K562 (cell line): ENCODE data around the gene CAPZA1. TPM values are rescaled to one million over a fixed set of nuclear protein-coding genes. Genes with fewer than 3 reads are reported as not detected.

Experiments used
- ATAC-seq: fragments of 200-7000 bp; cut with Tn5 transposase; 3 replicates; pipeline ENCODE4 v1.9.1; 2020; ENCODE audit warnings: moderate library complexity
- BruUV-seq: library from RNA; stranded (reverse); fragments of 400-500 nt; replicated peaks from 2 replicates; lab custom pipeline; 2021; lab: Mats Ljungman, UMichigan
- CTCF ChIA-PET: fragments of 300-600 bp; formaldehyde crosslinking; extraction: SDS; loops from one replicate; lab custom pipeline; 2021; ENCODE audit warnings: low intra/inter-chr PET ratio; lab: Yijun Ruan, JAX
- POLR2A ChIA-PET: fragments of 300-600, 350-650 bp; sonication (Branson Sonifier 250); formaldehyde crosslinking; extraction: SDS; loops from one replicate; lab custom pipeline; 2021; ENCODE audit warnings: antibody characterized with exemption, inconsistent platforms; lab: Yijun Ruan, JAX
- DNase-seq, 4 experiments: peaks; one replicate each; pipeline versions ENCODE4 v3.0.0 to v3.0.0-alpha.2; 2011 to 2018; ENCODE audit warnings: low spot score in 3 of 4, mixed read lengths in 3 of 4; ENCODE audit errors: extremely low read depth in 1 of 4
- FAIRE-seq: peaks from 2 replicates; lab custom pipeline; 2011; peaks lifted over from hg19 to GRCh38; lab: Jason Lieb, UNC
- H2AFZ ChIP-seq: 2 replicates; pipeline ENCODE4 v1.6.0; 2011; ENCODE audit warnings: low read depth, low read length, control low read depth, inconsistent platforms
- H3K27ac ChIP-seq: fragments of 200-600 bp; 3 replicates; pipeline ENCODE4 v1.8.0; 2011; ENCODE audit warnings: low read depth, mild to moderate bottlenecking, control low read depth, inconsistent platforms, low read length, moderate library complexity, mixed read lengths; ENCODE audit errors: extremely low read depth
- H3K27me3 ChIP-seq, 2 experiments: fragments of 300-600 bp in 1 of 2; 2 replicates in 1 of 2; 3 replicates in 1 of 2; pipeline versions ENCODE4 v1.6.0 to v1.8.0; 2011; ENCODE audit warnings: inconsistent platforms in 2 of 2, low read length in 2 of 2, mild to moderate bottlenecking in 1 of 2, mixed read lengths in 1 of 2, moderate library complexity in 1 of 2; ENCODE audit not compliant: control insufficient read depth in 2 of 2, insufficient read depth in 2 of 2
- H3K36me3 ChIP-seq: fragments of 300-600 bp; 3 replicates; pipeline ENCODE4 v1.8.0; 2011; ENCODE audit warnings: mild to moderate bottlenecking, low read length, inconsistent platforms; ENCODE audit not compliant: control insufficient read depth, insufficient read depth
- H3K4me1 ChIP-seq, 2 experiments: fragments of 200-600 bp in 1 of 2; replicated peaks in 1 of 2; 2 replicates in 1 of 2; 3 replicates in 1 of 2; pipeline versions ENCODE4 v1.5.1 to v1.8.0; 2011; ENCODE audit warnings: inconsistent platforms in 2 of 2, low read length in 2 of 2, mild to moderate bottlenecking in 1 of 2, mixed read lengths in 1 of 2, moderate library complexity in 1 of 2; ENCODE audit not compliant: control insufficient read depth in 2 of 2, insufficient read depth in 2 of 2
- H3K4me2 ChIP-seq: 2 replicates; pipeline ENCODE4 v1.6.1; 2011; ENCODE audit warnings: low read length, control low read depth, inconsistent platforms, mixed read lengths; ENCODE audit not compliant: insufficient read depth
- H3K4me3 ChIP-seq: fragments of 200-600 bp; sonication (generic), shearing (Covaris generic); 2 replicates; pipeline ENCODE4 v1.5.1; 2016; ENCODE audit warnings: control low read depth, inconsistent platforms
- H3K79me2 ChIP-seq: fragments of 200-600 bp; 3 replicates; pipeline ENCODE4 v1.8.0; 2011; ENCODE audit warnings: low read length, inconsistent platforms; ENCODE audit not compliant: control insufficient read depth, insufficient read depth
- H3K9ac ChIP-seq, 2 experiments: 2 replicates each; pipeline versions ENCODE4 v1.6.0 to v1.6.1; 2011; ENCODE audit warnings: low read depth in 2 of 2, low read length in 2 of 2, control low read depth in 1 of 2, inconsistent platforms in 1 of 2, mild to moderate bottlenecking in 1 of 2, mixed read lengths in 1 of 2; ENCODE audit not compliant: insufficient read depth in 1 of 2
- H3K9me1 ChIP-seq: one replicate; pipeline ENCODE4 v1.6.0; 2011; ENCODE audit warnings: inconsistent platforms, mild to moderate bottlenecking, low read length, moderate library complexity; ENCODE audit not compliant: control insufficient read depth, insufficient read depth
- H3K9me3 ChIP-seq: replicated peaks from 2 replicates; pipeline ENCODE4 v1.5.1; 2011; ENCODE audit warnings: low read depth, low read length, inconsistent platforms; ENCODE audit not compliant: control insufficient read depth, insufficient read depth
- H4K20me1 ChIP-seq: replicated peaks from 2 replicates; pipeline ENCODE4 v1.6.1; 2011; ENCODE audit warnings: low read length, inconsistent platforms, mixed read lengths; ENCODE audit not compliant: control insufficient read depth, insufficient read depth
- MEF2A ChIP-seq: IDR thresholded peaks from 2 replicates; pipeline ENCODE4 v1.6.1; 2011; ENCODE audit warnings: low read depth, mild to moderate bottlenecking, low read length, moderate library complexity; ENCODE audit not compliant: control insufficient read depth
- SMAD4 ChIP-seq: fragments of 250-450 bp; sonication (Bioruptor Pico); conservative IDR thresholded peaks from 2 replicates; pipeline ENCODE4 v1.8.0; 2021; ENCODE audit warnings: inconsistent platforms, mild to moderate bottlenecking, moderate library complexity
- TCF7 ChIP-seq: sonication (generic); IDR thresholded peaks from 2 replicates; pipeline ENCODE4 v1.6.1; 2016; ENCODE audit warnings: antibody characterized with exemption, borderline replicate concordance
- U2AF2 ChIP-seq: fragments of 200-400 bp; formaldehyde crosslinking; optimal IDR thresholded peaks from 2 replicates; pipeline ENCODE3; 2017; ENCODE audit warnings: low read depth, mild to moderate bottlenecking, low read length
- ZC3H8 ChIP-seq: fragments of 450-650 bp; IDR thresholded peaks from 2 replicates; pipeline ENCODE4 v1.6.1; 2017
- ZNF354B ChIP-seq: fragments of 250-450 bp; sonication (Bioruptor Pico); IDR thresholded peaks from 2 replicates; pipeline ENCODE4 v1.4.0; 2020
- ZNF589 ChIP-seq: fragments of 200-800 bp; sonication (Bioruptor generic); IDR thresholded peaks from 2 replicates; pipeline ENCODE4 v1.6.1; 2016; ENCODE audit warnings: low read depth, missing genetic modification characterization, missing compliant biosample characterization
- ZSCAN32 ChIP-seq: fragments of 450-650 bp; formaldehyde crosslinking; IDR thresholded peaks from 2 replicates; pipeline ENCODE4 v1.4.0; 2020; ENCODE audit warnings: mild to moderate bottlenecking, moderate library complexity
- WGBS: fragments of 100-300 bp; shearing (Covaris generic); methylation state at CpG from one replicate; pipeline ENCODE4 v1.1.6; 2016; ENCODE audit warnings: low coverage, mixed read lengths; ENCODE audit not compliant: insufficient coverage; ENCODE audit errors: missing lambda C conversion rate; 5-methylcytosine and 5-hydroxymethylcytosine counted together
- in situ Hi-C: fragments of 300-500 bp; cut with MboI; formaldehyde crosslinking; loops from 4 replicates; pipeline ENCODE4 v1.15.0; 2018; ENCODE audit warnings: inconsistent platforms, mixed read lengths
- intact Hi-C: fragments of 100-400 bp; cut with micrococcal nuclease; formaldehyde crosslinking; loops from 2 replicates; pipeline ENCODE4 v1.14.2; 2022
- polyA plus RNA-seq, 8 experiments: library from polyadenylated mRNA; depleted of rRNA in 4 of 8; stranded (reverse) in 5 of 8; unstranded in 3 of 8; fragments of >200 nt; fragmentation: Nextera tagmentation in 2 of 8; fragmentation: Illumina TruSeq in 1 of 8; extraction: Ambion mirVana in 2 of 8; extraction: Trizol in 1 of 8; gene quantifications; 2 replicates each; pipeline versions ENCODE4 v1.2.1 to v1.2.3, GENCODE V29; 2011 to 2014; ENCODE audit warnings: inconsistent platforms in 1 of 8, missing spikeins in 1 of 8
- total RNA-seq, 7 experiments: library from RNA; depleted of rRNA in 6 of 7; stranded (reverse); fragments of >200 nt in 6 of 7; fragmentation: Illumina TruSeq in 2 of 7; extraction: Trizol in 2 of 7; gene quantifications; 2 replicates each; pipeline versions ENCODE4 v1.2.1 to v1.2.3, GENCODE V29; 2011 to 2021; ENCODE audit warnings: low replicate concordance in 1 of 7
- TF ChIP-seq, protein P1 (sequence below): sonication (generic); formaldehyde crosslinking; IDR thresholded peaks from 2 replicates; pipeline ENCODE4 v1.8.0; 2023; ENCODE audit warnings: mild to moderate bottlenecking, missing genetic modification reagents
- TF ChIP-seq, protein P2 (sequence below), 3 experiments: IDR thresholded peaks in 2 of 3; conservative IDR thresholded peaks in 1 of 3; 2 replicates each; pipeline ENCODE4 v1.5.1; 2011 to 2012; ENCODE audit warnings: low read length in 3 of 3, mild to moderate bottlenecking in 3 of 3, control low read depth in 2 of 3, improper control_type of control experiment in 1 of 3, inconsistent platforms in 1 of 3, low read depth in 1 of 3, mixed read lengths in 1 of 3, moderate library complexity in 1 of 3; ENCODE audit not compliant: insufficient read depth in 2 of 3

CAPZA1 gene
- total and polyA plus RNA-seq, 9 of the 15 experiments (the other 6 are each of a cell fraction or from before 2014, with no cell fraction given): 237 to 1,020 (median 306) TPM

DNA sequence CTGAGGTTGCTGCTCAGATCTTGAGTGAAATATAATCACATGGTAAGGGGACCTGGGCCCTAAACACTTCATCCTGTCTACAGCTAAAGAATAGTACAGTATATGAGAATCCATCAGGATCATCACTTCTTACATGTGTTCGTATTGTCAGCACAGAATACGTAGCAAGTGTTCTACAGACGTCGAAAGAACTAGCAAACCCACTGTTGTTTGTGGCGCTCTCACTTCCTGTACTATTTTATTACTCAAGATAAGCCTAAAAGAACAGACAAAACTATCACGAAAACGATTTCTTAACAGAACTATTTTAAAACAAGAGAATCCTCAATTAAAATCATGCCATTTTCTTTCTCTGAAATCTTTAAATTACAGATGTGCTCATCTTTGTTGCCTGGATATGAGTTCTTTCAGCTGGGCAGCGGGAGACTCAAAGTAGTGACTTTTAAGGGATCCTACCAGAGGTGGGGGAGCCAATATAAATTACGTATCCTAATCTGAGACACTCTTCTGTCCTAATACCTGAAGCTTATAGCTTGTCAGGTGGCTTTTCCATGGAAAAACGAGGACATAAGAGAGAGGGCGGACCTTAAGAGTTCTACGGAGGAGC lies 1.4 kb upstream of the CAPZA1 start:
- ChIA-PET CTCF (no interaction called here), POLR2A (interaction anchor here (0.6 to 2.9 kb wide), 20 partner anchors 9 to 429 kb away, joined by 3 to 24 read pairs (median 4); no protein-coding TSS in a partner anchor)
- in situ Hi-C loops: loop anchor here (5.0 kb wide), 3 partner anchors 89 to 226 kb away; partner anchors contain the start of gene RHOC
- intact Hi-C loops: loop anchor here (5.0 kb wide), 1 partner anchor 156 kb away; no protein-coding TSS in a partner anchor
- under 1% methylated on average over 12 of the region's 12 CpGs for WGBS
- peak overlapping the region; percentile 94 to 99 for H3K9ac ChIP-seq
- peak overlapping the region; percentile 82 for H2AFZ ChIP-seq
- H3K79me2 ChIP-seq: peaks cover 65% of the 10 kb centered on the region
- H3K4me2 ChIP-seq: peak overlapping the region; percentile 97
- ATAC-seq (no peak), DNase-seq (peak in 2 of 4 experiments; percentile 29 to 58), FAIRE-seq (peak; percentile 68)
- no peaks in the 10 kb centered on the region for H3K27me3 ChIP-seq
- H3K36me3 ChIP-seq: peaks cover 39% of the 10 kb centered on the region
- peak overlapping the region; percentile 99 for H3K27ac ChIP-seq
- peaks cover 8% of the 10 kb centered on the region; the same call in 1 of the 2 replicates for H4K20me1 ChIP-seq
- peaks cover 4 to 11% of the 10 kb centered on the region in 2 experiments; a peak in 3 of 5 replicates for H3K4me1 ChIP-seq
- H3K9me1 ChIP-seq: no peaks in the 10 kb centered on the region
- no peaks in the 10 kb centered on the region for H3K9me3 ChIP-seq
- H3K4me3 ChIP-seq: peak overlapping the region; percentile 79
- BruUV-seq: TSS peak; percentile 49
- TF ChIP-seq ZNF354B (CRISPR knock-in tag) (no peak), ZC3H8 (no peak), ZNF589 (CRISPR knock-in tag) (0 out of 2 replicates have a peak, but pooled peaks have one; percentile 31), SMAD4 (CRISPR knock-in tag) (no peak), U2AF2 (no peak), ZSCAN32 (CRISPR knock-in tag) (no peak), TCF7 (no peak), MEF2A (no peak)
- TF ChIP-seq, protein P1, sequence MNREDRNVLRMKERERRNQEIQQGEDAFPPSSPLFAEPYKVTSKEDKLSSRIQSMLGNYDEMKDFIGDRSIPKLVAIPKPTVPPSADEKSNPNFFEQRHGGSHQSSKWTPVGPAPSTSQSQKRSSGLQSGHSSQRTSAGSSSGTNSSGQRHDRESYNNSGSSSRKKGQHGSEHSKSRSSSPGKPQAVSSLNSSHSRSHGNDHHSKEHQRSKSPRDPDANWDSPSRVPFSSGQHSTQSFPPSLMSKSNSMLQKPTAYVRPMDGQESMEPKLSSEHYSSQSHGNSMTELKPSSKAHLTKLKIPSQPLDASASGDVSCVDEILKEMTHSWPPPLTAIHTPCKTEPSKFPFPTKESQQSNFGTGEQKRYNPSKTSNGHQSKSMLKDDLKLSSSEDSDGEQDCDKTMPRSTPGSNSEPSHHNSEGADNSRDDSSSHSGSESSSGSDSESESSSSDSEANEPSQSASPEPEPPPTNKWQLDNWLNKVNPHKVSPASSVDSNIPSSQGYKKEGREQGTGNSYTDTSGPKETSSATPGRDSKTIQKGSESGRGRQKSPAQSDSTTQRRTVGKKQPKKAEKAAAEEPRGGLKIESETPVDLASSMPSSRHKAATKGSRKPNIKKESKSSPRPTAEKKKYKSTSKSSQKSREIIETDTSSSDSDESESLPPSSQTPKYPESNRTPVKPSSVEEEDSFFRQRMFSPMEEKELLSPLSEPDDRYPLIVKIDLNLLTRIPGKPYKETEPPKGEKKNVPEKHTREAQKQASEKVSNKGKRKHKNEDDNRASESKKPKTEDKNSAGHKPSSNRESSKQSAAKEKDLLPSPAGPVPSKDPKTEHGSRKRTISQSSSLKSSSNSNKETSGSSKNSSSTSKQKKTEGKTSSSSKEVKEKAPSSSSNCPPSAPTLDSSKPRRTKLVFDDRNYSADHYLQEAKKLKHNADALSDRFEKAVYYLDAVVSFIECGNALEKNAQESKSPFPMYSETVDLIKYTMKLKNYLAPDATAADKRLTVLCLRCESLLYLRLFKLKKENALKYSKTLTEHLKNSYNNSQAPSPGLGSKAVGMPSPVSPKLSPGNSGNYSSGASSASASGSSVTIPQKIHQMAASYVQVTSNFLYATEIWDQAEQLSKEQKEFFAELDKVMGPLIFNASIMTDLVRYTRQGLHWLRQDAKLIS (CRISPR knock-in tag): no peak
- TF ChIP-seq, protein P2, sequence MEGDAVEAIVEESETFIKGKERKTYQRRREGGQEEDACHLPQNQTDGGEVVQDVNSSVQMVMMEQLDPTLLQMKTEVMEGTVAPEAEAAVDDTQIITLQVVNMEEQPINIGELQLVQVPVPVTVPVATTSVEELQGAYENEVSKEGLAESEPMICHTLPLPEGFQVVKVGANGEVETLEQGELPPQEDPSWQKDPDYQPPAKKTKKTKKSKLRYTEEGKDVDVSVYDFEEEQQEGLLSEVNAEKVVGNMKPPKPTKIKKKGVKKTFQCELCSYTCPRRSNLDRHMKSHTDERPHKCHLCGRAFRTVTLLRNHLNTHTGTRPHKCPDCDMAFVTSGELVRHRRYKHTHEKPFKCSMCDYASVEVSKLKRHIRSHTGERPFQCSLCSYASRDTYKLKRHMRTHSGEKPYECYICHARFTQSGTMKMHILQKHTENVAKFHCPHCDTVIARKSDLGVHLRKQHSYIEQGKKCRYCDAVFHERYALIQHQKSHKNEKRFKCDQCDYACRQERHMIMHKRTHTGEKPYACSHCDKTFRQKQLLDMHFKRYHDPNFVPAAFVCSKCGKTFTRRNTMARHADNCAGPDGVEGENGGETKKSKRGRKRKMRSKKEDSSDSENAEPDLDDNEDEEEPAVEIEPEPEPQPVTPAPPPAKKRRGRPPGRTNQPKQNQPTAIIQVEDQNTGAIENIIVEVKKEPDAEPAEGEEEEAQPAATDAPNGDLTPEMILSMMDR (IDR thresholded peaks at IDR 0.05 in 2 of 3, conservative IDR thresholded peaks at IDR 0.05 in 1 of 3; ENCODE audit: insufficient read depth in 2 of 3, low read depth in 1 of 3, low read length in 3 of 3): no peak
